ENCODE data around the gene ZNF573. TPM values are rescaled to one million over a fixed set of nuclear protein-coding genes. Genes with fewer than 3 reads are reported as not detected.

The ZNF573 gene
- total RNA-seq, 4 donors from 2014 or later, result 1.2 to 35.1 (median 7.9) TPM

DNA sequence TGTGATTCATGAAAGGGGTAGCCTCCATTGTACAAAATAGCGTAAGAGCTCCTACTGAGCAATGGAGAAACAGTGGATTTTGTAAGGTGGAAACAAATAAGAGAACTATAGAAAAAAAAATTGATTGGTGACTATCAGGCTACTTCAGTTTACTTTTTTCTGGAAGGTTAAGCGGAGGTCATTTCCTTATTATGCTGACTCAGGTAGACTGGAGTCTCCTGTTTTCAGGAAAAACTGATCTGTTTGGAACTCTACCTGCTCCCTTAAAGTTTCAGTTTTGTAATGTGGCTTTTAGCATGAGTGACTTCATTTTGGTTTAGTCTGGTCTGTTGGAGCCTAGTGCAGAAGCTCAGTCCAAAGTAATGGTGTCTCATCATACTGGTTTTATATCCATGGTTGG is 63.2 kb downstream of the ZNF573 start:
- DNase-seq, result no peak
- H3K27me3 ChIP-seq, result no peaks in the 10 kb centered on the region
- TF ChIP-seq, protein P1, sequence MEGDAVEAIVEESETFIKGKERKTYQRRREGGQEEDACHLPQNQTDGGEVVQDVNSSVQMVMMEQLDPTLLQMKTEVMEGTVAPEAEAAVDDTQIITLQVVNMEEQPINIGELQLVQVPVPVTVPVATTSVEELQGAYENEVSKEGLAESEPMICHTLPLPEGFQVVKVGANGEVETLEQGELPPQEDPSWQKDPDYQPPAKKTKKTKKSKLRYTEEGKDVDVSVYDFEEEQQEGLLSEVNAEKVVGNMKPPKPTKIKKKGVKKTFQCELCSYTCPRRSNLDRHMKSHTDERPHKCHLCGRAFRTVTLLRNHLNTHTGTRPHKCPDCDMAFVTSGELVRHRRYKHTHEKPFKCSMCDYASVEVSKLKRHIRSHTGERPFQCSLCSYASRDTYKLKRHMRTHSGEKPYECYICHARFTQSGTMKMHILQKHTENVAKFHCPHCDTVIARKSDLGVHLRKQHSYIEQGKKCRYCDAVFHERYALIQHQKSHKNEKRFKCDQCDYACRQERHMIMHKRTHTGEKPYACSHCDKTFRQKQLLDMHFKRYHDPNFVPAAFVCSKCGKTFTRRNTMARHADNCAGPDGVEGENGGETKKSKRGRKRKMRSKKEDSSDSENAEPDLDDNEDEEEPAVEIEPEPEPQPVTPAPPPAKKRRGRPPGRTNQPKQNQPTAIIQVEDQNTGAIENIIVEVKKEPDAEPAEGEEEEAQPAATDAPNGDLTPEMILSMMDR (IDR thresholded peaks at IDR 0.05), result no peak
- TF ChIP-seq POLR2A (IDR thresholded peaks at IDR 0.05), result no peak

DNA sequence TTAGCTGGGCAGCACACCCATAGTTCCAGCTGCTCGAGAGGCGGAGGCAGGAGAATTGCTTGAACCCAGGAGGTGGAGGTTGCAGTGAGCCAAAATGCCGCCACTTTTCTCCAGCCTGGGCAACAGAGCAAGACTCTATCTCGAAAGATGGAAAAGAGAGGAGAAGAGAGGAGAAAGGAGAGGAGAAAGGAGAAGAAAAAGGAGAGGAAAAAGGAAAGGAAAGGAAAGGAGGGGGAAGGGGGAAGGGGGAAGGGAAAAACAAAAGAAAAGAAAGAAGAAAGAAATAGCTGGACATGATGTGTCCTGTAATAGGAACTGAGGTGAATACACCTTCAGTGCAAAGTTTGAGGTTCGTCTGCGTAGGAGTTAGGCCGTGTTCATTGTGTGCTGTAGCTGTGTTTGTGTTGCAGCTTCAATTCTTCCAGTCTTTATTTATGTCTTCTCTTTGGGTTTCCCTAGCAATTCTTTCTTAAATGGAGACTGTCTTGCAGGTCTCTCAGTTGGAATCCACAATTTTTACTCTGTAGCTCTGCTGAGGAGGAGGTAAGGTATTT is 73.3 kb downstream of the ZNF573 start:
- H3K4me3 ChIP-seq, result no peak overlapping the region
- no peaks in the 10 kb centered on the region for H3K27me3 ChIP-seq
- intact Hi-C loops (cut with DNase I; ENCODE audit: low total_unique reads), result no loop called here
- no peak for DNase-seq
- no peak for TF ChIP-seq POLR2A (IDR thresholded peaks at IDR 0.05)
- TF ChIP-seq, protein P1 (IDR thresholded peaks at IDR 0.05), result no peak
- H3K36me3 ChIP-seq, result no peaks in the 10 kb centered on the region
- no peaks in the 10 kb centered on the region for H3K9me3 ChIP-seq
- H3K27ac ChIP-seq, result no peak overlapping the region
- no peaks in the 10 kb centered on the region for H3K4me1 ChIP-seq

More for the DNA sequence above, 63.2 kb downstream of the ZNF573 start:
- intact Hi-C loops (cut with DNase I; ENCODE audit: low total_unique reads), result no loop called here
- no peak overlapping the region for H3K27ac ChIP-seq
- H3K36me3 ChIP-seq, result no peaks in the 10 kb centered on the region
- no peaks in the 10 kb centered on the region for H3K9me3 ChIP-seq
- peaks cover 0 to 6% of the 10 kb centered on the region in 2 donors for H3K4me1 ChIP-seq
- no peak overlapping the region for H3K4me3 ChIP-seq

DNA sequence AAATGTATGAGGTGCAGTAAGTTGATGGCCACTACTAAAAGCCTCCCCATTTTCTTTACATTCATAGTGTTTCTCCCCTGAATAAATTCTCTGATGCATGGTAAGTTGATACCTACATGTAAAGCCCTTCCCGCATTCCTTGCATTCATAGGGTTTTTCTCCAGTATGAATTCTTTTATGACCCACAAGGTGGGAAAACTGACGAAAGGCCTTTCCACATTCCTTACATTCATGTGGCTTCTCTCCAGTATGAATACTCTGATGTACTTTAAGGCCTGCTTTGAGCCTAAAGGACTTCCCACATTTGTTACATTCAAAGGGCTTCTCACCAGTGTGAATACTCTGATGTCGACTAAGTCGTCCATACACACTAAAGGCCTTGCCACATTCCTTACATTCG is 80.3 kb downstream of the ZNF573 start:
- no peaks in the 10 kb centered on the region for H3K27me3 ChIP-seq
- no peaks in the 10 kb centered on the region for H3K9me3 ChIP-seq
- H3K27ac ChIP-seq, result no peak overlapping the region
- intact Hi-C loops (cut with DNase I; ENCODE audit: low total_unique reads), result no loop called here
- no peak for DNase-seq
- no peaks in the 10 kb centered on the region for H3K4me1 ChIP-seq
- no peak overlapping the region for H3K4me3 ChIP-seq
- no peaks in the 10 kb centered on the region for H3K36me3 ChIP-seq
- TF ChIP-seq, protein P1 (IDR thresholded peaks at IDR 0.05), result no peak
- TF ChIP-seq POLR2A (IDR thresholded peaks at IDR 0.05), result no peak

DNA sequence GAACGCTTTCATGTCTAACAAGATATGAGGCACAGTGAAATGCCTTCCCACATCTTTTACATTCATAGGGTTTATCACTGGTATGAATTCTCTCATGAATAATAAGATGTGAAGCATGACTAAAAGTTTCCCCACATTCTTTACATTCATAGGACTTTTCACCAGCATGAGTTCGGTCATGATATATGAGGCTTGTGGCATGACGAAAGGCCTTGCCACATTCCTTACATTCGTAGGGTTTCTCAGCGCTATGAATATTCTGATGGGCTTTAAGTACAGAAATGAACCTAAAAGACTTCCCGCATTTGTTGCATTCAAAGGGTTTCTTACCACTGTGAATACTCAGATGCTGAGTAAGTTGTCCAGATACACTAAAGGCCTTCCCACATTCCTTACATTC is 81.2 kb downstream of the ZNF573 start:
- H3K27ac ChIP-seq, result no peak overlapping the region
- no peaks in the 10 kb centered on the region for H3K4me1 ChIP-seq
- TF ChIP-seq, protein P1 (IDR thresholded peaks at IDR 0.05), result no peak
- TF ChIP-seq POLR2A (IDR thresholded peaks at IDR 0.05), result no peak
- no peaks in the 10 kb centered on the region for H3K36me3 ChIP-seq
- H3K9me3 ChIP-seq, result no peaks in the 10 kb centered on the region
- intact Hi-C loops (cut with DNase I; ENCODE audit: low total_unique reads), result no loop called here
- H3K27me3 ChIP-seq, result no peaks in the 10 kb centered on the region
- no peak for DNase-seq
- H3K4me3 ChIP-seq, result no peak overlapping the region

DNA sequence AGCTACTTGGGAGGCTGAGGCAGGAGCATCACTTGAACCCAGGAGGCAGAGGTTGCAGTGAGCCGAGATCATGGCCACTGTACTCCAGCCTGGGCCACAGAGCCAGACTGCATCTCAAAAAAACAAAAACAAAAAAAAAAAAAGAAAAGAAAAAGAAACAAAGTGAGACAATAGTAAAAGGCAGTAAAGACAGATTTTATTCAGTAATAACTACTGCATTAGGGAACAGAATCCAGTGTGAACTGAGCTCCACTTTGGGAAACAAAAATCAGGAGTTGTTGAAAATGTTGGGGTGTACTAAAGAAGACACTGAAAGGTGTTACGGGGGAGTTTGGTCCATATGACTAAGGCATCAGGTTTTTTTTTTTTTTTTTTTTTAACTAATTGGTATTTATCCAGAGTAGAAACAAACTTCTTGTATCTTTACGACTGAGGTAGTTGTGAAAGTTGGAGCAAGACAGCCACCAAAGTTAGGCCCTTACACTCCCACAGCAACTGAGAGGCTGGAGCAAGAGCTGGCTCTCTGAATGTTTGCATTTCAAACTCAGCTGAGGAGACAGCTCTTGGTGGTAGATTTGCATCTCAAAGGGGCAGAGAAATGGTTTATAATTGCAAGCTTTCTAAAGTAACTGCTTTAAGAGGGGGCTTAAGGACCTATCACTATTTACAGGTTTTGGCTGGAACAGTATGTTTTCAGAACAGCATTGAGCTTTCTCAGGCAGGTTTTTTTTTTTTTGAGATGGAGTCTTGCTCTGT is 84.1 kb downstream of the ZNF573 start:
- Histone ChIP-seq H3K27me3 (no peaks in the 10 kb centered on the region), H3K27ac (no peak overlapping the region), H3K4me1 (no peaks in the 10 kb centered on the region), H3K9me3 (no peaks in the 10 kb centered on the region), H3K4me3 (no peak overlapping the region), H3K36me3 (no peaks in the 10 kb centered on the region)
- no peak for DNase-seq
- no peak for TF ChIP-seq POLR2A (IDR thresholded peaks at IDR 0.05)
- TF ChIP-seq, protein P1 (IDR thresholded peaks at IDR 0.05), result no peak
- intact Hi-C loops (cut with DNase I; ENCODE audit: low total_unique reads), result no loop called here

Measured in uterus (tissue), 4 donors.